ENCODE results near the gene FNBP1.

Gene FNBP1

GRCh38 chr9:129849901-129850300 lies 193.1 kb downstream of the FNBP1 start:
- no peak for DNase-seq

- no peak for DNase-seq
These were observed 194.1 kb downstream of the FNBP1 start for GRCh38 chr9:129848712-129849441.

GRCh38 chr9:129845373-129845772 lies 197.6 kb downstream of the FNBP1 start:
- DNase-seq = no peak

- no peak for DNase-seq
These were observed 201.9 kb downstream of the FNBP1 start for GRCh38 chr9:129841071-129841470.

GRCh38 chr9:129840034-129840433 lies 203.0 kb downstream of the FNBP1 start:
- peak; percentile 20 for DNase-seq

GRCh38 chr9:129839324-129840023 lies 203.5 kb downstream of the FNBP1 start:
- DNase-seq = no peak

GRCh38 chr9:129838707-129839259 lies 204.2 kb downstream of the FNBP1 start:
- DNase-seq = no peak

Data from activated CD4-positive, alpha-beta T cell treated with anti-CD3 and anti-CD28 coated beads, Interleukin-2, amount 50 U/mL, for 1 hour (primary cell).